Ishikawa (cell line): ENCODE results near the gene SEMA4F.

Experiments used
- CEBPB ChIP-seq: IDR thresholded peaks from 2 replicates; pipeline ENCODE4 v1.6.1; 2012
- CREB1 ChIP-seq: IDR thresholded peaks from 2 replicates; pipeline ENCODE4 v1.6.1; 2012; ENCODE audit warnings: low read depth
- EGR1 ChIP-seq: IDR thresholded peaks from 2 replicates; pipeline ENCODE4 v1.6.1; 2012
- EP300 ChIP-seq: IDR thresholded peaks from 2 replicates; pipeline ENCODE4 v1.6.1; 2012; ENCODE audit warnings: borderline replicate concordance
- MAX ChIP-seq: IDR thresholded peaks from 2 replicates; pipeline ENCODE4 v1.6.1; 2012
- NFIC ChIP-seq: IDR thresholded peaks from 2 replicates; pipeline ENCODE4 v1.6.1; 2012
- RAD21 ChIP-seq: IDR thresholded peaks from 2 replicates; pipeline ENCODE4 v1.6.1; 2012; ENCODE audit warnings: low read depth
- REST ChIP-seq: IDR thresholded peaks from 2 replicates; pipeline ENCODE4 v1.6.1; 2012; ENCODE audit warnings: low read depth, mild to moderate bottlenecking
- TAF1 ChIP-seq: IDR thresholded peaks from 2 replicates; pipeline ENCODE4 v1.6.1; 2012; ENCODE audit warnings: low read depth, mild to moderate bottlenecking
- TCF12 ChIP-seq: IDR thresholded peaks from 2 replicates; pipeline ENCODE4 v1.6.1; 2012; ENCODE audit warnings: low read depth
- USF1 ChIP-seq: IDR thresholded peaks from 2 replicates; pipeline ENCODE4 v1.6.1; 2012
- YY1 ChIP-seq: IDR thresholded peaks from 2 replicates; pipeline ENCODE4 v1.6.1; 2012; ENCODE audit warnings: low read depth
- ZBTB7A ChIP-seq: IDR thresholded peaks from 2 replicates; pipeline ENCODE4 v1.6.1; 2012; ENCODE audit warnings: low read depth

GRCh38 chr2:74724496-74724895 lies 70.4 kb downstream of the SEMA4F start:
- TF ChIP-seq REST (no peak), RAD21 (no peak), NFIC (no peak), EGR1 (no peak), ZBTB7A (no peak), USF1 (no peak), MAX (no peak), TAF1 (no peak), EP300 (no peak), CREB1 (no peak), YY1 (no peak), CEBPB (no peak), TCF12 (no peak)
